ENCODE data around the gene NOD2.

NOD2 gene

GRCh38 chr16:50742576-50743200 is 49.3 kb downstream of the NOD2 start:
- H3K27ac ChIP-seq = no peak overlapping the region
- no peak for TF ChIP-seq CTCF (IDR thresholded peaks at IDR 0.05)
- no peak for TF ChIP-seq ZFX (IDR thresholded peaks at IDR 0.05; ENCODE audit: borderline replicate concordance)

- TF ChIP-seq ZFX (IDR thresholded peaks at IDR 0.05; ENCODE audit: borderline replicate concordance) = no peak
- no peak for TF ChIP-seq CTCF (IDR thresholded peaks at IDR 0.05)
- H3K27ac ChIP-seq = no peak overlapping the region
These were observed 50.3 kb downstream of the NOD2 start for GRCh38 chr16:50743581-50744225.

GRCh38 chr16:50744881-50745280 is 51.5 kb downstream of the NOD2 start:
- TF ChIP-seq CTCF (IDR thresholded peaks at IDR 0.05) (no peak), ZFX (IDR thresholded peaks at IDR 0.05; ENCODE audit: borderline replicate concordance) (no peak)
- H3K27ac ChIP-seq = no peak overlapping the region

GRCh38 chr16:50745940-50746339 is 52.5 kb downstream of the NOD2 start:
- H3K27ac ChIP-seq = no peak overlapping the region
- TF ChIP-seq CTCF (IDR thresholded peaks at IDR 0.05) = no peak
- TF ChIP-seq ZFX (IDR thresholded peaks at IDR 0.05; ENCODE audit: borderline replicate concordance) = no peak

GRCh38 chr16:50747207-50747956 is 54.0 kb downstream of the NOD2 start:
- TF ChIP-seq ZFX (IDR thresholded peaks at IDR 0.05; ENCODE audit: borderline replicate concordance) (no peak), CTCF (IDR thresholded peaks at IDR 0.05) (peak; percentile 18; the same call in 1 of the 2 replicates)
- H3K27ac ChIP-seq = no peak overlapping the region

- no peak overlapping the region for H3K27ac ChIP-seq
- no peak for TF ChIP-seq CTCF (IDR thresholded peaks at IDR 0.05)
- no peak for TF ChIP-seq ZFX (IDR thresholded peaks at IDR 0.05; ENCODE audit: borderline replicate concordance)
These were observed 58.1 kb downstream of the NOD2 start for GRCh38 chr16:50751528-50751927.
